Measurements from ENCODE around the gene GAS2L3. TPM values are rescaled to one million over a fixed set of nuclear protein-coding genes. Genes with fewer than 3 reads are reported as not detected.

GAS2L3 gene
- total RNA-seq, 1 experiment from 2014 or later, result 11.7 TPM

DNA sequence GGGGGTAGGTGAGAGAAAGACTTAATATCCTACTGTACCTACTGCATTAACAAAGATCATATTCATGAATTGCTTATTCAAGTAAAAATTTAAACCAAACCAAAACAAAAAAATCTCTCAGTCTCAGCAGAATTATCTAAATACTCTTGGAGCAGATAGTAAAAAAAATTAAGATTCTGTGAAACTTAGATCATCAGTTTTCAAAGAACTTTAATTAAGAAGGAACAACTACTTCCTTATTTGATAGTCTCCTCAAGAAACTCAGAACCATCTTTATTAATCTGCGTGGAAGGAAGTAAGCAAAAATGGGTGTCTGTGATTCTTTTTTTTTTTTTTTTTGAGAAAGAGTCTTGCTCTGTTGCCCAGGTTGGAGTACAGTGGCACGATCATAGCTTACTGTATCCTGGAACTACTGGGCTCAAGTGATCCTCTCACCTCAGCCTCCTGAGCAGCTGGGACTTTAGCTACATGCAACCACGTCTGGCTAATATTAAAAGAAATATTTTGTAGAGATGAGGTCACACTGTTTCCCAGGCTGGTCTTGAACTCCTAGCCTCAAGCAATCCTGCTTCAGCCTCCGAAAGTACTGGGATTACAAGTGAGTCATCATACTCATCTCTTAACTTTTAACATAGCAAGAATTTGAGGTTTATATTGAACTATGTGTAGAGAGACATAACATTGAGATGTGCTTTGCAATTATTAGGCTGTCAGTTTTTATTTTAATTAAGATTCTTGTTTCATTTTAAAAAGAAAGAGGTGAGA lies 37.4 kb downstream of the GAS2L3 start:
- Histone ChIP-seq H3K4me1 (ENCODE audit: insufficient read depth, low read length) (no peaks in the 10 kb centered on the region), H3K27ac (ENCODE audit: insufficient read length, low read depth, low read length) (no peak overlapping the region), H4K91ac (ENCODE audit: insufficient read length, low read depth, low read length) (no peak overlapping the region), H3K4ac (ENCODE audit: low read depth, low read length) (no peak overlapping the region), H4K20me1 (ENCODE audit: control insufficient read depth, insufficient read depth, insufficient read length) (no peaks in the 10 kb centered on the region), H4K5ac (ENCODE audit: insufficient read length, low read depth, low read length) (no peak overlapping the region), H2BK12ac (ENCODE audit: insufficient read length, low read depth, low read length) (no peak overlapping the region), H2BK5ac (ENCODE audit: insufficient read length, low read length) (no peak overlapping the region), H2BK15ac (ENCODE audit: low read depth, low read length) (no peak overlapping the region), H2AFZ (ENCODE audit: low read length) (no peak overlapping the region), H3K23ac (ENCODE audit: insufficient read length, low read depth, low read length) (no peak overlapping the region), H3K9ac (ENCODE audit: extremely low read depth, insufficient read length, low read length) (no peak overlapping the region), H3K79me1 (ENCODE audit: insufficient read depth, low read depth, low read length, poor library complexity, severe bottlenecking) (no peaks in the 10 kb centered on the region), H3K4me2 (ENCODE audit: insufficient read depth, insufficient read length, low read length) (no peak overlapping the region), H3K79me2 (ENCODE audit: insufficient read depth, low read length) (no peaks in the 10 kb centered on the region), H3K23me2 (ENCODE audit: insufficient read length, low read depth, low read length, poor library complexity, severe bottlenecking) (no peaks in the 10 kb centered on the region), H2BK120ac (ENCODE audit: low read depth, low read length, poor library complexity, severe bottlenecking) (no peak overlapping the region), H3K18ac (ENCODE audit: insufficient read length, low read depth, low read length) (no peak overlapping the region), H3K9me3 (ENCODE audit: control insufficient read depth, low read depth, low read length) (no peaks in the 10 kb centered on the region), H4K8ac (replicated peaks; ENCODE audit: insufficient read length, low read depth, low read length) (no peak overlapping the region), H3K56ac (ENCODE audit: insufficient read length, low read depth, low read length) (no peak overlapping the region), H3K27me3 (ENCODE audit: insufficient read depth, low read length) (no peaks in the 10 kb centered on the region), H2BK20ac (ENCODE audit: low read depth, low read length, poor library complexity, severe bottlenecking) (no peak overlapping the region), H3T11ph (ENCODE audit: low read length) (no peak overlapping the region), H3K14ac (ENCODE audit: insufficient read depth, low read length) (no peak overlapping the region), H2AK5ac (ENCODE audit: insufficient read length, low read length) (no peak overlapping the region)
- Mint-ChIP-seq H3K4me1 (no peaks in the 10 kb centered on the region), H3K36me3 (ENCODE audit: insufficient read depth in 1 of 3, low read depth in 3 of 3) (peaks cover 4 to 16% (median 12%) of the 10 kb centered on the region in 3 experiments; a peak in 6 of 7 replicates), H3K27me3 (ENCODE audit: low read depth) (no peaks in the 10 kb centered on the region), H3K27ac (no peak overlapping the region), H3K4me3 (no peak overlapping the region), H3K9me3 (no peaks in the 10 kb centered on the region)
- no CpG with 5 or more reads among the region's 4 CpGs for WGBS (ENCODE audit: extremely low coverage, insufficient read length, low lambda C conversion rate)
- TF ChIP-seq, protein P1, sequence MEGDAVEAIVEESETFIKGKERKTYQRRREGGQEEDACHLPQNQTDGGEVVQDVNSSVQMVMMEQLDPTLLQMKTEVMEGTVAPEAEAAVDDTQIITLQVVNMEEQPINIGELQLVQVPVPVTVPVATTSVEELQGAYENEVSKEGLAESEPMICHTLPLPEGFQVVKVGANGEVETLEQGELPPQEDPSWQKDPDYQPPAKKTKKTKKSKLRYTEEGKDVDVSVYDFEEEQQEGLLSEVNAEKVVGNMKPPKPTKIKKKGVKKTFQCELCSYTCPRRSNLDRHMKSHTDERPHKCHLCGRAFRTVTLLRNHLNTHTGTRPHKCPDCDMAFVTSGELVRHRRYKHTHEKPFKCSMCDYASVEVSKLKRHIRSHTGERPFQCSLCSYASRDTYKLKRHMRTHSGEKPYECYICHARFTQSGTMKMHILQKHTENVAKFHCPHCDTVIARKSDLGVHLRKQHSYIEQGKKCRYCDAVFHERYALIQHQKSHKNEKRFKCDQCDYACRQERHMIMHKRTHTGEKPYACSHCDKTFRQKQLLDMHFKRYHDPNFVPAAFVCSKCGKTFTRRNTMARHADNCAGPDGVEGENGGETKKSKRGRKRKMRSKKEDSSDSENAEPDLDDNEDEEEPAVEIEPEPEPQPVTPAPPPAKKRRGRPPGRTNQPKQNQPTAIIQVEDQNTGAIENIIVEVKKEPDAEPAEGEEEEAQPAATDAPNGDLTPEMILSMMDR (conservative IDR thresholded peaks at IDR 0.05), result no peak
- DNase-seq, result no peak

Measured in H9 (cell line).